Suprapubic skin (tissue), 4 donors: Measurements from ENCODE around the gene MAPK14. TPM values are rescaled to one million over a fixed set of nuclear protein-coding genes. Genes with fewer than 3 reads are reported as not detected.

Experiments
- DNase-seq, 2 donors: peaks; one replicate each; pipeline ENCODE4 v3.0.0-alpha.2; 2019; ENCODE audit warnings: low spot score in 2 of 2
- H3K27ac ChIP-seq: fragments of 200-600 bp; sonication (generic); one replicate; pipeline ENCODE4 v1.5.1; 2019
- H3K27me3 ChIP-seq: fragments of 200-600 bp; sonication (generic); one replicate; pipeline ENCODE4 v1.5.1; 2019
- H3K36me3 ChIP-seq: fragments of 200-600 bp; sonication (generic); one replicate; pipeline ENCODE4 v1.5.1; 2019
- H3K4me1 ChIP-seq: fragments of 200-600 bp; sonication (generic); one replicate; pipeline ENCODE4 v1.5.1; 2019
- H3K4me3 ChIP-seq: fragments of 200-600 bp; sonication (generic); one replicate; pipeline ENCODE4 v1.5.1; 2019; ENCODE audit warnings: mild to moderate bottlenecking
- H3K9me3 ChIP-seq: fragments of 200-600 bp; sonication (generic); one replicate; pipeline ENCODE4 v1.5.1; 2019
- CTCF ChIP-seq, 2 donors: fragments of 200-600 bp in 1 of 2; fragments of 450-650 bp in 1 of 2; sonication (generic) in 1 of 2; IDR thresholded peaks; one replicate each; pipeline ENCODE4 v1.5.1; 2016 to 2019; ENCODE audit warnings: antibody characterized with exemption in 2 of 2, mild to moderate bottlenecking in 1 of 2, moderate library complexity in 1 of 2
- EP300 ChIP-seq: sonication (generic); formaldehyde crosslinking; IDR thresholded peaks from one replicate; pipeline ENCODE4 v1.6.1; 2017; ENCODE audit warnings: antibody characterized with exemption
- POLR2A ChIP-seq, 2 donors: fragments of 450-650 bp; IDR thresholded peaks; one replicate each; pipeline ENCODE4 v1.6.1; 2017; ENCODE audit warnings: antibody characterized with exemption in 2 of 2, mild to moderate bottlenecking in 2 of 2, moderate library complexity in 2 of 2
- POLR2AphosphoS5 ChIP-seq, 3 donors: sonication (generic); formaldehyde crosslinking; IDR thresholded peaks; one replicate each; pipeline ENCODE4 v1.6.1; 2017; ENCODE audit warnings: antibody characterized with exemption in 3 of 3
- WGBS: methylation state at CpG from one replicate; pipeline ENCODE4 v1.1.5; 2018; 5-methylcytosine and 5-hydroxymethylcytosine counted together
- total RNA-seq, 4 donors: library from RNA; depleted of rRNA; stranded (reverse); fragments of >200 nt; gene quantifications; one replicate each; pipeline ENCODE4 v1.1.0, GENCODE V29; 2016

The MAPK14 gene
- total RNA-seq, 4 donors from 2014 or later: 51.7 to 105 (median 57.8) TPM

GRCh38 chr6:36054956-36055355, 27.3 kb downstream of the MAPK14 start:
- Histone ChIP-seq H3K4me1 (peaks cover 41% of the 10 kb centered on the region), H3K4me3 (no peak overlapping the region), H3K27me3 (no peaks in the 10 kb centered on the region), H3K9me3 (no peaks in the 10 kb centered on the region), H3K36me3 (peaks cover 14% of the 10 kb centered on the region), H3K27ac (no peak overlapping the region)
- 41% methylated on average over 2 of the region's 2 CpGs for WGBS
- no peak for DNase-seq
- TF ChIP-seq EP300 (no peak), POLR2AphosphoS5 (IDR thresholded peaks at IDR 0.05) (no peak), CTCF (IDR thresholded peaks at IDR 0.05) (no peak), POLR2A (IDR thresholded peaks at IDR 0.05) (no peak)

GRCh38 chr6:36056178-36056577, 28.6 kb downstream of the MAPK14 start:
- Histone ChIP-seq H3K27me3 (no peaks in the 10 kb centered on the region), H3K36me3 (peaks cover 22% of the 10 kb centered on the region), H3K9me3 (no peaks in the 10 kb centered on the region), H3K4me3 (no peak overlapping the region), H3K27ac (no peak overlapping the region), H3K4me1 (peaks cover 28% of the 10 kb centered on the region)
- DNase-seq: no peak
- WGBS: 39% methylated on average over 1 of the region's 1 CpG
- TF ChIP-seq CTCF (IDR thresholded peaks at IDR 0.05) (no peak), EP300 (no peak), POLR2A (IDR thresholded peaks at IDR 0.05) (no peak)

GRCh38 chr6:36061236-36061635, 33.6 kb downstream of the MAPK14 start:
- 50% methylated on average over 2 of the region's 2 CpGs for WGBS
- H3K27ac ChIP-seq: no peak overlapping the region
- no peaks in the 10 kb centered on the region for H3K9me3 ChIP-seq
- no peak for DNase-seq
- H3K4me3 ChIP-seq: no peak overlapping the region
- peaks cover 16% of the 10 kb centered on the region for H3K36me3 ChIP-seq
- peaks cover 30% of the 10 kb centered on the region for H3K4me1 ChIP-seq
- H3K27me3 ChIP-seq: no peaks in the 10 kb centered on the region
- TF ChIP-seq POLR2A (IDR thresholded peaks at IDR 0.05) (no peak), EP300 (no peak), POLR2AphosphoS5 (IDR thresholded peaks at IDR 0.05) (no peak), CTCF (IDR thresholded peaks at IDR 0.05) (no peak)

GRCh38 chr6:36062247-36062646, 34.6 kb downstream of the MAPK14 start:
- Histone ChIP-seq H3K4me3 (no peak overlapping the region), H3K9me3 (no peaks in the 10 kb centered on the region), H3K4me1 (peaks cover 31% of the 10 kb centered on the region), H3K27ac (no peak overlapping the region), H3K36me3 (peaks cover 16% of the 10 kb centered on the region), H3K27me3 (no peaks in the 10 kb centered on the region)
- WGBS: 85% methylated on average over 2 of the region's 2 CpGs
- no peak for DNase-seq
- TF ChIP-seq POLR2AphosphoS5 (IDR thresholded peaks at IDR 0.05) (no peak), EP300 (no peak), CTCF (IDR thresholded peaks at IDR 0.05) (no peak), POLR2A (IDR thresholded peaks at IDR 0.05) (no peak)

GRCh38 chr6:36063318-36064060, 35.9 kb downstream of the MAPK14 start:
- no peaks in the 10 kb centered on the region for H3K27me3 ChIP-seq
- peaks cover 16% of the 10 kb centered on the region for H3K36me3 ChIP-seq
- TF ChIP-seq POLR2AphosphoS5 (IDR thresholded peaks at IDR 0.05) (no peak), CTCF (IDR thresholded peaks at IDR 0.05) (no peak), EP300 (no peak), POLR2A (IDR thresholded peaks at IDR 0.05) (no peak)
- WGBS: 95% methylated on average over 4 of the region's 4 CpGs
- H3K4me1 ChIP-seq: peaks cover 38% of the 10 kb centered on the region
- no peak overlapping the region for H3K4me3 ChIP-seq
- no peaks in the 10 kb centered on the region for H3K9me3 ChIP-seq
- no peak for DNase-seq
- H3K27ac ChIP-seq: no peak overlapping the region
